Panc1 (cell line): Measurements from ENCODE around the gene ATR.

Experiments
- CTCF ChIP-seq: fragments of 450-650 bp; IDR thresholded peaks from 2 replicates; pipeline ENCODE4 v1.5.1; 2017; ENCODE audit warnings: mild to moderate bottlenecking
- POLR2AphosphoS5 ChIP-seq: IDR thresholded peaks from 2 replicates; pipeline ENCODE4 v1.6.1; 2012; ENCODE audit warnings: mild to moderate bottlenecking, low read depth, low read length, moderate library complexity
- REST ChIP-seq, 2 experiments: IDR thresholded peaks; 2 replicates each; pipeline ENCODE4 v1.6.1; 2011 to 2012; ENCODE audit warnings: low read depth in 2 of 2, control low read depth in 1 of 2, low read length in 1 of 2, mild to moderate bottlenecking in 1 of 2, moderate library complexity in 1 of 2; ENCODE audit not compliant: insufficient read depth in 1 of 2

- TF ChIP-seq CTCF (no peak), POLR2AphosphoS5 (no peak), REST (IDR thresholded peaks at IDR 0.05; ENCODE audit: insufficient read depth in 1 of 2, low read depth in 2 of 2, low read length in 1 of 2) (no peak)
Measured at GRCh38 chr3:142484912-142485435, 93.6 kb downstream of the ATR start.
